ENCODE data around the gene HECTD1. TPM values are rescaled to one million over a fixed set of nuclear protein-coding genes. Genes with fewer than 3 reads are reported as not detected.
A peak's percentile ranks its signal among the peaks of the same experiment; 100 is the strongest.
"Not testable (repeated sequence)": the region's sequence is repeated elsewhere in the genome, so short reads cannot be mapped to it uniquely, and the experiment has no call there.

The HECTD1 gene
- total and polyA plus RNA-seq, 8 donors: 33.5 to 529 (median 182) TPM

DNA sequence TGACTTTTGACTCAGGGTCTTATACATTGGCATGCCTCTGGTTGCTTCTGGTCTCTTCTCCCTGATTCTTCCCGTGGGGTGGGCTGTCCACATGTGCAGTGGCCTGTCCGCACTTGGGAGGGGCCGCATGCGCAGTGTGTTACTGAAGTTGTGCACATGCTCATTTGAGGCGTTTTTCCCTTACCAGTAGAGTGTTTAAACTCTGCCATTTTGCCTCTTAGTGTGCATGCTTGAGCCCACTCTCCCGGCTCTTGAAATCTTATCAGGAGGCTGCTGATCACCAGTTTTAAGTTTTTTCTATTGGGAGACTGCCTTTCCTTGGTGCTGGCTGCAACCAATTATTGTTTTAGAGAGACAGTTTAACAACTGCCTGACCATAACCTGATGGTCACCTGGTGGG is 32.1 kb upstream of the HECTD1 start:
- WGBS, 5 donors: 87 to 91% (median 88%) methylated on average over 6 of the region's 6 CpGs
- intact Hi-C loops (cut with DNase I; ENCODE audit: low total_unique reads): no loop called here

DNA sequence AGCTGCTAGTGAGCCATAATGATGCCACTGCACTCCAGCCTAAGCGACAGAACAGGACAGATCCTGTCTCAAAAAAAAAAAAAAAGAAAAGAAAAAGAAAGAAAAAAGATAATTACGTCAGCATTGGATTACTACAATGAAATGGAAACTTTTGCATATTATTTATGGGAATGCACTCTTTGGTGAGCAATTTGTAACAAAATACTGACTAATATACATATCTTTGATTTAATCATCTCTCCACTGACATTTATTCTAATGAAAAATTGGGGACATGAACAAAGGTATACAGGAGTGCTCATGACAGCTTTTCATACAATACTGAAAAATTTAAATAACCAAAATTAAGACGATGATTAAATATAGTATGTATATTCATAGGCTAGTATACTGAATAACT is 27.9 kb upstream of the HECTD1 start:
- WGBS, 5 donors: 83 to 94% (median 91%) methylated on average over 3 of the region's 3 CpGs
- H3K27ac ChIP-seq: no peak overlapping the region
- H3K4me3 ChIP-seq: no peak overlapping the region
- no peaks in the 10 kb centered on the region for H3K27me3 ChIP-seq
- no peak for DNase-seq
- TF ChIP-seq POLR2AphosphoS5 (IDR thresholded peaks at IDR 0.05): no peak
- no peak for TF ChIP-seq POLR2A (IDR thresholded peaks at IDR 0.05)
- TF ChIP-seq CTCF (IDR thresholded peaks at IDR 0.05): no peak
- no peak for TF ChIP-seq EP300 (IDR thresholded peaks at IDR 0.05)
- no peaks in the 10 kb centered on the region for H3K9me3 ChIP-seq
- intact Hi-C loops (cut with DNase I; ENCODE audit: low total_unique reads): no loop called here
- peaks cover under 1 to 15% (median 1%) of the 10 kb centered on the region in 4 donors for H3K4me1 ChIP-seq
- no peaks in the 10 kb centered on the region for H3K36me3 ChIP-seq

More for the DNA sequence above, 32.1 kb upstream of the HECTD1 start:
- H3K4me1 ChIP-seq: peaks cover 11 to 20% (median 12%) of the 10 kb centered on the region in 4 donors
- DNase-seq: no peak
- no peak for TF ChIP-seq EP300 (IDR thresholded peaks at IDR 0.05)
- TF ChIP-seq CTCF (IDR thresholded peaks at IDR 0.05): no peak
- no peak for TF ChIP-seq POLR2AphosphoS5 (IDR thresholded peaks at IDR 0.05)
- no peak for TF ChIP-seq POLR2A (IDR thresholded peaks at IDR 0.05)
- no peak overlapping the region for H3K4me3 ChIP-seq
- no peak overlapping the region for H3K27ac ChIP-seq
- H3K36me3 ChIP-seq: no peaks in the 10 kb centered on the region
- H3K27me3 ChIP-seq: no peaks in the 10 kb centered on the region
- no peaks in the 10 kb centered on the region for H3K9me3 ChIP-seq

- H3K27me3 ChIP-seq: no peaks in the 10 kb centered on the region
- DNase-seq: peak; percentile 56 to 77
- H3K36me3 ChIP-seq: no peaks in the 10 kb centered on the region
- TF ChIP-seq CTCF (IDR thresholded peaks at IDR 0.05) (no peak), POLR2AphosphoS5 (IDR thresholded peaks at IDR 0.05) (peak in 1 of 3 donors; percentile 32)
- WGBS, 5 donors: 38 to 62% (median 41%) methylated on average over 3 of the region's 3 CpGs
- no peak overlapping the region for H3K4me3 ChIP-seq
- H3K4me1 ChIP-seq: peaks cover 5 to 43% (median 20%) of the 10 kb centered on the region in 4 donors
- H3K9me3 ChIP-seq: no peaks in the 10 kb centered on the region
- intact Hi-C loops (cut with DNase I; ENCODE audit: low total_unique reads): no loop called here
- H3K27ac ChIP-seq: peak overlapping the region; percentile 48 to 75 (median 58)
Observed at GRCh38 chr14:31232081-31232480, 24.5 kb upstream of the HECTD1 start.

- H3K9me3 ChIP-seq; H3K36me3 ChIP-seq; H3K27me3 ChIP-seq; intact Hi-C loops (cut with DNase I; ENCODE audit: low total_unique reads); H3K4me3 ChIP-seq; DNase-seq: not testable (repeated sequence)
- peak overlapping the region; percentile 48 to 75 (median 58) for H3K27ac ChIP-seq
- H3K4me1 ChIP-seq: peaks cover 5 to 43% (median 20%) of the 10 kb centered on the region in 4 donors
- WGBS, 5 donors: 88 to 97% (median 94%) methylated on average over 2 of the region's 2 CpGs
Observed at GRCh38 chr14:31231272-31231671, 23.7 kb upstream of the HECTD1 start.

DNA sequence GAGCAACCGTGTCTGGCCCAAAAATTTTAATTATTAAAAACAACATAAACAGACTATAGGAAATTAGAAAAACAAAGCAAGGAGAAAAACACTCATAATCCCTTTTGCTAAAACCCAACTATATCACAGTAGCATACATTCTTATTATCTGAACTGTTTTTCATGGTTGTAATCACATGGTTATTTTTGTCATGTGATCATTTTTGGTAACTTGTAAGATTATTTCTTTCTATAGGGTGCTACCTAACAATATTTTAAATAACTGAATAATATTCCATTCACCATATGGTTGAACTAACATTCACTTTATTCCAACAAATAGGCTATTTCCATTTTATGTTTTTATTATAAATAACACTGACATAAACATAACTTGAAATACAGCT is 23.0 kb upstream of the HECTD1 start:
- Histone ChIP-seq H3K27me3 (no peaks in the 10 kb centered on the region), H3K9me3 (no peaks in the 10 kb centered on the region), H3K27ac (peak overlapping the region in 4 of 5 donors; percentile 77 to 86 (median 79)), H3K4me3 (no peak overlapping the region), H3K4me1 (peaks cover 5 to 43% (median 20%) of the 10 kb centered on the region in 4 donors), H3K36me3 (no peaks in the 10 kb centered on the region)
- DNase-seq: no peak
- no peak for TF ChIP-seq POLR2AphosphoS5 (IDR thresholded peaks at IDR 0.05)
- no peak for TF ChIP-seq POLR2A (IDR thresholded peaks at IDR 0.05)
- no peak for TF ChIP-seq CTCF (IDR thresholded peaks at IDR 0.05)
- no peak for TF ChIP-seq EP300 (IDR thresholded peaks at IDR 0.05)
- 74 to 86% (median 77%) methylated on average over 1 of the region's 1 CpG for WGBS, 5 donors
- intact Hi-C loops (cut with DNase I; ENCODE audit: low total_unique reads): no loop called here

Measured in stomach (tissue), 9 donors.